GM23338 (cell line): ENCODE results near the gene DESI1. TPM values are rescaled to one million over a fixed set of nuclear protein-coding genes. Genes with fewer than 3 reads are reported as not detected.

Experiments used
- ATAC-seq: fragments of 200-7000 bp; cut with Tn5 transposase; 3 replicates; pipeline ENCODE4 v1.9.1; 2020
- DNase-seq: peaks from one replicate; pipeline ENCODE4 v3.0.0-alpha.2; 2015; ENCODE audit warnings: low spot score
- H2AFZ ChIP-seq: fragments of 200-600 bp; sonication (generic); 2 replicates; pipeline ENCODE4 v1.8.0; 2016; ENCODE audit warnings: antibody characterized with exemption, mild to moderate bottlenecking, moderate library complexity
- H3F3A ChIP-seq: fragments of 200-600 bp; sonication (generic); replicated peaks from 2 replicates; pipeline ENCODE4 v1.8.0; 2017; ENCODE audit warnings: antibody characterized with exemption, mixed run types, low read depth
- H3K27ac ChIP-seq: fragments of 200-600 bp; sonication (generic); 2 replicates; pipeline ENCODE4 v1.6.1; 2016; ENCODE audit warnings: low read depth
- H3K27me3 ChIP-seq: fragments of 200-600 bp; sonication (generic); 2 replicates; pipeline ENCODE4 v1.8.0; 2016; ENCODE audit warnings: mild to moderate bottlenecking, mixed run types, moderate library complexity; ENCODE audit not compliant: insufficient read depth
- H3K36me3 ChIP-seq: fragments of 200-600 bp; sonication (generic); 2 replicates; pipeline ENCODE4 v1.8.0; 2016; ENCODE audit warnings: mild to moderate bottlenecking; ENCODE audit not compliant: insufficient read depth
- H3K4me1 ChIP-seq: fragments of 200-600 bp; sonication (generic); 2 replicates; pipeline ENCODE4 v1.8.0; 2016; ENCODE audit warnings: mild to moderate bottlenecking, moderate library complexity; ENCODE audit not compliant: insufficient read depth
- H3K4me2 ChIP-seq: fragments of 200-600 bp; sonication (generic); 2 replicates; pipeline ENCODE4 v1.7.1; 2017; ENCODE audit warnings: mixed run types
- H3K4me3 ChIP-seq: fragments of 200-600 bp; sonication (generic); 2 replicates; pipeline ENCODE4 v1.6.1; 2016; ENCODE audit warnings: mixed run types
- H3K79me2 ChIP-seq: fragments of 200-600 bp; sonication (generic); replicated peaks from 2 replicates; pipeline ENCODE4 v1.8.0; 2017; ENCODE audit warnings: mild to moderate bottlenecking; ENCODE audit not compliant: insufficient read depth
- H3K9me2 ChIP-seq: fragments of 200-600 bp; sonication (generic); 2 replicates; pipeline ENCODE4 v1.8.0; 2017; ENCODE audit not compliant: insufficient read depth
- H4K20me1 ChIP-seq: fragments of 200-600 bp; sonication (generic); replicated peaks from 2 replicates; pipeline ENCODE4 v1.8.0; 2017; ENCODE audit warnings: mild to moderate bottlenecking; ENCODE audit not compliant: insufficient read depth
- H3K27ac Mint-ChIP-seq: 2 replicates; pipeline ENCODE4 v1.8.0; 2020; ENCODE audit warnings: inconsistent platforms, mild to moderate bottlenecking, moderate library complexity, mixed read lengths
- H3K27me3 Mint-ChIP-seq: 3 replicates; pipeline ENCODE4 v1.8.0; 2022; ENCODE audit warnings: low read depth, mild to moderate bottlenecking, moderate library complexity, mixed read lengths, inconsistent platforms; ENCODE audit not compliant: insufficient read depth, poor library complexity
- H3K36me3 Mint-ChIP-seq: 3 replicates; pipeline ENCODE4 v1.8.0; 2021; ENCODE audit warnings: low read depth, mild to moderate bottlenecking, inconsistent platforms, moderate library complexity, mixed read lengths
- H3K4me1 Mint-ChIP-seq: 3 replicates; pipeline ENCODE4 v1.8.0; 2020; ENCODE audit warnings: mild to moderate bottlenecking, inconsistent platforms, mixed read lengths
- H3K4me3 Mint-ChIP-seq: 3 replicates; pipeline ENCODE4 v1.8.0; 2021; ENCODE audit warnings: moderate library complexity, mild to moderate bottlenecking, inconsistent platforms, mixed read lengths
- H3K9me3 Mint-ChIP-seq: 3 replicates; pipeline ENCODE4 v1.8.0; 2020; ENCODE audit warnings: moderate library complexity, mild to moderate bottlenecking, inconsistent platforms, mixed read lengths
- CREB1 ChIP-seq: fragments of 250-450 bp; sonication (Bioruptor Pico); IDR thresholded peaks from 2 replicates; pipeline ENCODE4 v1.5.0; 2020; ENCODE audit warnings: low read depth, mild to moderate bottlenecking, moderate library complexity
- EZH2 ChIP-seq: fragments of 200-600 bp; sonication (generic); IDR thresholded peaks from one replicate; pipeline ENCODE4 v1.8.0; 2017; ENCODE audit warnings: antibody characterized with exemption, mild to moderate bottlenecking, low read depth; ENCODE audit not compliant: unreplicated experiment
- EZH2phosphoT487 ChIP-seq: fragments of 200-600 bp; sonication (generic); IDR thresholded peaks from one replicate; pipeline ENCODE4 v1.8.1; 2018; ENCODE audit warnings: antibody characterized with exemption; ENCODE audit not compliant: unreplicated experiment
- JUNB ChIP-seq: IDR thresholded peaks from one replicate; pipeline ENCODE4 v1.6.1; 2016; ENCODE audit warnings: antibody characterized with exemption; ENCODE audit not compliant: unreplicated experiment
- POLR2AphosphoS5 ChIP-seq: IDR thresholded peaks from 2 replicates; pipeline ENCODE4 v1.6.1; 2016; ENCODE audit warnings: antibody characterized with exemption, low read depth
- STAT1 ChIP-seq: IDR thresholded peaks from one replicate; pipeline ENCODE4 v1.6.1; 2016; ENCODE audit warnings: antibody characterized with exemption; ENCODE audit not compliant: unreplicated experiment
- ZNF331 ChIP-seq: fragments of 250-450 bp; sonication (Bioruptor Pico); IDR thresholded peaks from 2 replicates; pipeline ENCODE4 v1.5.0; 2020; ENCODE audit warnings: low read depth, mild to moderate bottlenecking, moderate library complexity
- polyA plus RNA-seq: library from polyadenylated mRNA; unstranded; fragments of >200 nt; fragmentation: Nextera tagmentation; extraction: Ambion mirVana; gene quantifications from 2 replicates; pipeline ENCODE4 v1.2.1, GENCODE V29; 2016
- total RNA-seq: library from RNA; depleted of rRNA; stranded (reverse); fragments of >200 nt; shearing (Covaris generic); gene quantifications from 2 replicates; pipeline ENCODE4 v1.2.3, GENCODE V29; 2014
- TF ChIP-seq, protein P1 (sequence below): IDR thresholded peaks from one replicate; pipeline ENCODE4 v1.6.1; 2018; ENCODE audit warnings: antibody characterized with exemption; ENCODE audit not compliant: unreplicated experiment

Gene DESI1
- total and polyA plus RNA-seq, 2 experiments from 2014 or later = 33.7 to 53.8 TPM

GRCh38 chr22:41567512-41567768 lies 53.4 kb downstream of the DESI1 start (continued):
- TF ChIP-seq, protein P1, sequence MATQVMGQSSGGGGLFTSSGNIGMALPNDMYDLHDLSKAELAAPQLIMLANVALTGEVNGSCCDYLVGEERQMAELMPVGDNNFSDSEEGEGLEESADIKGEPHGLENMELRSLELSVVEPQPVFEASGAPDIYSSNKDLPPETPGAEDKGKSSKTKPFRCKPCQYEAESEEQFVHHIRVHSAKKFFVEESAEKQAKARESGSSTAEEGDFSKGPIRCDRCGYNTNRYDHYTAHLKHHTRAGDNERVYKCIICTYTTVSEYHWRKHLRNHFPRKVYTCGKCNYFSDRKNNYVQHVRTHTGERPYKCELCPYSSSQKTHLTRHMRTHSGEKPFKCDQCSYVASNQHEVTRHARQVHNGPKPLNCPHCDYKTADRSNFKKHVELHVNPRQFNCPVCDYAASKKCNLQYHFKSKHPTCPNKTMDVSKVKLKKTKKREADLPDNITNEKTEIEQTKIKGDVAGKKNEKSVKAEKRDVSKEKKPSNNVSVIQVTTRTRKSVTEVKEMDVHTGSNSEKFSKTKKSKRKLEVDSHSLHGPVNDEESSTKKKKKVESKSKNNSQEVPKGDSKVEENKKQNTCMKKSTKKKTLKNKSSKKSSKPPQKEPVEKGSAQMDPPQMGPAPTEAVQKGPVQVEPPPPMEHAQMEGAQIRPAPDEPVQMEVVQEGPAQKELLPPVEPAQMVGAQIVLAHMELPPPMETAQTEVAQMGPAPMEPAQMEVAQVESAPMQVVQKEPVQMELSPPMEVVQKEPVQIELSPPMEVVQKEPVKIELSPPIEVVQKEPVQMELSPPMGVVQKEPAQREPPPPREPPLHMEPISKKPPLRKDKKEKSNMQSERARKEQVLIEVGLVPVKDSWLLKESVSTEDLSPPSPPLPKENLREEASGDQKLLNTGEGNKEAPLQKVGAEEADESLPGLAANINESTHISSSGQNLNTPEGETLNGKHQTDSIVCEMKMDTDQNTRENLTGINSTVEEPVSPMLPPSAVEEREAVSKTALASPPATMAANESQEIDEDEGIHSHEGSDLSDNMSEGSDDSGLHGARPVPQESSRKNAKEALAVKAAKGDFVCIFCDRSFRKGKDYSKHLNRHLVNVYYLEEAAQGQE = no peak
- TF ChIP-seq EZH2phosphoT487 = no peak
- TF ChIP-seq CREB1 (CRISPR knock-in tag) = no peak
- no peak for TF ChIP-seq ZNF331 (CRISPR knock-in tag)
- no peak for TF ChIP-seq EZH2

DNA sequence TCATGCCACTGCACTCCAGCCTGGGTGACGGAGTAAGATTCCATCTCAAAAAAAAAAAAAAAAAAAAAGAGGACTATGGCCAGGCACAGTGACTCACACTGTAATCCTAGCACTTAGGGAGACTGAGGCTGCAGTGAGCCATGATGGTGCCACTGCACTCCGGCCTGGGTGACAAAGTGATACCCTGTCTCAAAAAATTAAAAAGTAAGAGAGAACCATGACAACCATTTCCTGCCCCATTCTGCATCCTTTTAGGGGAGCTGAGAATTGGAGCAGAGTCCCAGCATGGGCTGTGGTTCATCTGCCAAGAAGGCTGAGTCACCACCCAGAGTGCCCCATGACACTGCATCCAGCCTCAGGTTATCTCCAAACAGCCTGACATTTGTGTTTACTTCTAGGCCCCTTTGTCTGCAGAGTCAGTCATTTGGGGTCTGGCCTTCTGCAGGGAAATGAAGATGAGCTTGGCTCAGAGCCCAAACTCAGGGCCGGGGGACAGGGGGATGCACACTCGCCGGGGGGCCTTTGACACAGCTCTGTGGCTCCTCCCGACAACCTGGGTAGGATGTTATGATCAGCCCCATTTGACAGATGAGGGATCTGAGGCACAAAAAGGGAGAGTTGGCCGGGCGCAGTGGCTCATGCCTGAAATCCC lies 55.3 kb downstream of the DESI1 start:
- Mint-ChIP-seq H3K36me3 (no peaks in the 10 kb centered on the region), H3K27ac (peak overlapping the region; percentile 56; the same call in 1 of the 2 replicates), H3K9me3 (no peaks in the 10 kb centered on the region), H3K27me3 (peaks cover 15% of the 10 kb centered on the region), H3K4me1 (peaks cover 28% of the 10 kb centered on the region), H3K4me3 (no peak overlapping the region)
- H3K27me3 ChIP-seq = no peaks in the 10 kb centered on the region
- H3K4me2 ChIP-seq = no peak overlapping the region
- H4K20me1 ChIP-seq = no peaks in the 10 kb centered on the region
- H3K4me3 ChIP-seq = no peak overlapping the region
- no peaks in the 10 kb centered on the region for H3F3A ChIP-seq
- H3K79me2 ChIP-seq = no peaks in the 10 kb centered on the region
- no peak for DNase-seq
- H3K27ac ChIP-seq = no peak overlapping the region
- H3K4me1 ChIP-seq = peaks cover 26% of the 10 kb centered on the region
- no peaks in the 10 kb centered on the region for H3K36me3 ChIP-seq
- no peak for TF ChIP-seq POLR2AphosphoS5
- no peak for TF ChIP-seq JUNB
- no peak for TF ChIP-seq ZNF331 (CRISPR knock-in tag)
- no peak overlapping the region for H2AFZ ChIP-seq
- H3K9me2 ChIP-seq = no peaks in the 10 kb centered on the region
- ATAC-seq = no peak

DNA sequence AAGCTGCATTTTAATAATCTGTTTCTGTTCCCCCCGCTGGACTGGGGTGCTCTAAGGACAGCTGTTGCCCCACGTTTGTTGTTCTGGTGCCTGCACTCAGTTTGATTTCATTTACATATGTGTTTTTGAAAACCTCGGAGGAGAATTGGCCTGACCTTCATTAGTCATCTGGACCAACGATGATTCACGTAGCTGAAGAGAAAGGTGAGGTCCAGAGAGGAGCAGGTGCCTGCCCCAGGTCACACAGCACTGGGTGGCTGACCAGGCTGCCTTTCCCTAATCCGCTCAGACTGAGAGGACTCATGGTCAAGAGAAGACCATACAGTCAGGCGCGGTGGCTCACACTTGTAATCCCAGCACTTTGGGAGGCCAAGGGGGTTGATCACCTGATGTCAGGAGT lies 56.3 kb downstream of the DESI1 start:
- H4K20me1 ChIP-seq = no peaks in the 10 kb centered on the region
- H3K27me3 ChIP-seq = no peaks in the 10 kb centered on the region
- no peak for ATAC-seq
- no peaks in the 10 kb centered on the region for H3K9me2 ChIP-seq
- no peak overlapping the region for H3K27ac ChIP-seq
- no peaks in the 10 kb centered on the region for H3F3A ChIP-seq
- no peak overlapping the region for H2AFZ ChIP-seq
- no peak for DNase-seq
- no peaks in the 10 kb centered on the region for H3K36me3 ChIP-seq
- H3K36me3 Mint-ChIP-seq = no peaks in the 10 kb centered on the region
- peaks cover 22% of the 10 kb centered on the region for H3K27me3 Mint-ChIP-seq
- no peaks in the 10 kb centered on the region for H3K9me3 Mint-ChIP-seq
- H3K4me2 ChIP-seq = no peak overlapping the region
- peaks cover 36% of the 10 kb centered on the region for H3K4me1 Mint-ChIP-seq
- H3K4me3 ChIP-seq = no peak overlapping the region
- H3K4me3 Mint-ChIP-seq = no peak overlapping the region
- no peak overlapping the region for H3K27ac Mint-ChIP-seq
- no peaks in the 10 kb centered on the region for H3K79me2 ChIP-seq
- H3K4me1 ChIP-seq = peaks cover 26% of the 10 kb centered on the region
- TF ChIP-seq POLR2AphosphoS5 (no peak), STAT1 (no peak), CREB1 (CRISPR knock-in tag) (no peak)
- TF ChIP-seq, protein P1 = no peak
